Measurements from ENCODE around the gene AKR7A3.
"Not testable (repeated sequence)": the region's sequence is repeated elsewhere in the genome, so short reads cannot be mapped to it uniquely, and the experiment has no call there.

AKR7A3 gene

GRCh38 chr1:19288324-19289241 lies at the start of gene AKR7A3:
Gene AKR7A3 (minus strand): TSS chr1:19288770. CDS start chr1:19288709, 61 bp downstream.
- not testable (repeated sequence) for H3K9me3 ChIP-seq (ENCODE audit: control insufficient read depth, insufficient read depth, low read length); DNase-seq (ENCODE audit: low read depth, low spot score); H3K27me3 ChIP-seq (ENCODE audit: control insufficient read depth, insufficient read depth, low read length); H3K4me1 ChIP-seq (ENCODE audit: control insufficient read depth, insufficient read depth, low read length); H3K27ac ChIP-seq (ENCODE audit: low read length); H3K36me3 ChIP-seq (ENCODE audit: control insufficient read depth, insufficient read depth, low read length)
- no CpG with 5 or more reads among the region's 82 CpGs for WGBS (ENCODE audit: insufficient coverage, insufficient read length)
- H3K4me3 ChIP-seq (ENCODE audit: low read length): peak within 1 kb of the TSS; percentile 21; the same call in 1 of the 2 replicates

GRCh38 chr1:19338323-19338762 lies 49.8 kb upstream of the AKR7A3 start:
- peaks cover 5% of the 10 kb centered on the region; the same call in 1 of the 2 replicates for H3K4me1 ChIP-seq (ENCODE audit: control insufficient read depth, insufficient read depth, low read length)
- H3K36me3 ChIP-seq (ENCODE audit: control insufficient read depth, insufficient read depth, low read length): peaks cover 5% of the 10 kb centered on the region
- peak; percentile 54 for DNase-seq (ENCODE audit: low read depth, low spot score)
- no peaks in the 10 kb centered on the region for H3K9me3 ChIP-seq (ENCODE audit: control insufficient read depth, insufficient read depth, low read length)
- no peaks in the 10 kb centered on the region for H3K27me3 ChIP-seq (ENCODE audit: control insufficient read depth, insufficient read depth, low read length)
- no CpG with 5 or more reads among the region's 27 CpGs for WGBS (ENCODE audit: insufficient coverage, insufficient read length)
- no peak overlapping the region for H3K4me3 ChIP-seq (ENCODE audit: low read length)
- H3K27ac ChIP-seq (ENCODE audit: low read length): no peak overlapping the region

GRCh38 chr1:19337289-19337688 lies 48.7 kb upstream of the AKR7A3 start:
- WGBS (ENCODE audit: insufficient coverage, insufficient read length): no CpG with 5 or more reads among the region's 4 CpGs
- H3K9me3 ChIP-seq (ENCODE audit: control insufficient read depth, insufficient read depth, low read length): no peaks in the 10 kb centered on the region
- H3K4me3 ChIP-seq (ENCODE audit: low read length): no peak overlapping the region
- no peak overlapping the region for H3K27ac ChIP-seq (ENCODE audit: low read length)
- 0 out of 2 replicates have a peak, but pooled peaks cover 2% of the 10 kb centered on the region for H3K36me3 ChIP-seq (ENCODE audit: control insufficient read depth, insufficient read depth, low read length)
- peaks cover 5% of the 10 kb centered on the region; the same call in 1 of the 2 replicates for H3K4me1 ChIP-seq (ENCODE audit: control insufficient read depth, insufficient read depth, low read length)
- no peaks in the 10 kb centered on the region for H3K27me3 ChIP-seq (ENCODE audit: control insufficient read depth, insufficient read depth, low read length)
- no peak for DNase-seq (ENCODE audit: low read depth, low spot score)

- no peak for DNase-seq (ENCODE audit: low read depth, low spot score)
Observed at GRCh38 chr1:19336543-19336942, 48.0 kb upstream of the AKR7A3 start.

GRCh38 chr1:19333587-19334354 lies 45.2 kb upstream of the AKR7A3 start:
- Histone ChIP-seq H3K4me1 (ENCODE audit: control insufficient read depth, insufficient read depth, low read length) (no peaks in the 10 kb centered on the region), H3K4me3 (ENCODE audit: low read length) (no peak overlapping the region), H3K9me3 (ENCODE audit: control insufficient read depth, insufficient read depth, low read length) (no peaks in the 10 kb centered on the region), H3K27ac (ENCODE audit: low read length) (no peak overlapping the region), H3K36me3 (ENCODE audit: control insufficient read depth, insufficient read depth, low read length) (no peaks in the 10 kb centered on the region), H3K27me3 (ENCODE audit: control insufficient read depth, insufficient read depth, low read length) (no peaks in the 10 kb centered on the region)
- DNase-seq (ENCODE audit: low read depth, low spot score): no peak
- no CpG with 5 or more reads among the region's 9 CpGs for WGBS (ENCODE audit: insufficient coverage, insufficient read length)

More at GRCh38 chr1:19336543-19336942, 48.0 kb upstream of the AKR7A3 start:
- no CpG with 5 or more reads among the region's 7 CpGs for WGBS (ENCODE audit: insufficient coverage, insufficient read length)
- Histone ChIP-seq H3K4me1 (ENCODE audit: control insufficient read depth, insufficient read depth, low read length) (peaks cover 5% of the 10 kb centered on the region; the same call in 1 of the 2 replicates), H3K4me3 (ENCODE audit: low read length) (no peak overlapping the region), H3K27ac (ENCODE audit: low read length) (no peak overlapping the region), H3K36me3 (ENCODE audit: control insufficient read depth, insufficient read depth, low read length) (no peaks in the 10 kb centered on the region), H3K9me3 (ENCODE audit: control insufficient read depth, insufficient read depth, low read length) (no peaks in the 10 kb centered on the region), H3K27me3 (ENCODE audit: control insufficient read depth, insufficient read depth, low read length) (no peaks in the 10 kb centered on the region)

GRCh38 chr1:19332832-19333231 lies 44.3 kb upstream of the AKR7A3 start:
- Histone ChIP-seq H3K9me3 (ENCODE audit: control insufficient read depth, insufficient read depth, low read length) (no peaks in the 10 kb centered on the region), H3K36me3 (ENCODE audit: control insufficient read depth, insufficient read depth, low read length) (peaks cover 6% of the 10 kb centered on the region; the same call in 1 of the 2 replicates), H3K27ac (ENCODE audit: low read length) (no peak overlapping the region), H3K4me1 (ENCODE audit: control insufficient read depth, insufficient read depth, low read length) (no peaks in the 10 kb centered on the region), H3K27me3 (ENCODE audit: control insufficient read depth, insufficient read depth, low read length) (no peaks in the 10 kb centered on the region), H3K4me3 (ENCODE audit: low read length) (no peak overlapping the region)
- no CpG with 5 or more reads among the region's 12 CpGs for WGBS (ENCODE audit: insufficient coverage, insufficient read length)
- no peak for DNase-seq (ENCODE audit: low read depth, low spot score)

- no peak overlapping the region for H3K4me3 ChIP-seq (ENCODE audit: low read length)
- WGBS (ENCODE audit: insufficient coverage, insufficient read length): no CpG with 5 or more reads among the region's 13 CpGs
- no peak overlapping the region for H3K27ac ChIP-seq (ENCODE audit: low read length)
- peaks cover 13% of the 10 kb centered on the region for H3K36me3 ChIP-seq (ENCODE audit: control insufficient read depth, insufficient read depth, low read length)
- H3K27me3 ChIP-seq (ENCODE audit: control insufficient read depth, insufficient read depth, low read length): no peaks in the 10 kb centered on the region
- no peaks in the 10 kb centered on the region for H3K4me1 ChIP-seq (ENCODE audit: control insufficient read depth, insufficient read depth, low read length)
- H3K9me3 ChIP-seq (ENCODE audit: control insufficient read depth, insufficient read depth, low read length): no peaks in the 10 kb centered on the region
- no peak for DNase-seq (ENCODE audit: low read depth, low spot score)
Observed at GRCh38 chr1:19331262-19331878, 42.8 kb upstream of the AKR7A3 start.

- DNase-seq (ENCODE audit: low read depth, low spot score): no peak
- WGBS (ENCODE audit: insufficient coverage, insufficient read length): no CpG with 5 or more reads among the region's 14 CpGs
- no peaks in the 10 kb centered on the region for H3K4me1 ChIP-seq (ENCODE audit: control insufficient read depth, insufficient read depth, low read length)
- H3K9me3 ChIP-seq (ENCODE audit: control insufficient read depth, insufficient read depth, low read length): no peaks in the 10 kb centered on the region
- no peaks in the 10 kb centered on the region for H3K27me3 ChIP-seq (ENCODE audit: control insufficient read depth, insufficient read depth, low read length)
- no peak overlapping the region for H3K27ac ChIP-seq (ENCODE audit: low read length)
- H3K4me3 ChIP-seq (ENCODE audit: low read length): no peak overlapping the region
- H3K36me3 ChIP-seq (ENCODE audit: control insufficient read depth, insufficient read depth, low read length): peaks cover 13% of the 10 kb centered on the region
Observed at GRCh38 chr1:19330449-19331135, 42.0 kb upstream of the AKR7A3 start.

GRCh38 chr1:19329611-19330010 lies 41.0 kb upstream of the AKR7A3 start:
- Histone ChIP-seq H3K4me1 (ENCODE audit: control insufficient read depth, insufficient read depth, low read length) (no peaks in the 10 kb centered on the region), H3K27me3 (ENCODE audit: control insufficient read depth, insufficient read depth, low read length) (no peaks in the 10 kb centered on the region), H3K36me3 (ENCODE audit: control insufficient read depth, insufficient read depth, low read length) (peaks cover 17% of the 10 kb centered on the region), H3K9me3 (ENCODE audit: control insufficient read depth, insufficient read depth, low read length) (no peaks in the 10 kb centered on the region), H3K27ac (ENCODE audit: low read length) (no peak overlapping the region), H3K4me3 (ENCODE audit: low read length) (no peak overlapping the region)
- DNase-seq (ENCODE audit: low read depth, low spot score): no peak
- no CpG with 5 or more reads among the region's 5 CpGs for WGBS (ENCODE audit: insufficient coverage, insufficient read length)

All from iPS DF 6.9 (cell line).